Measurements from ENCODE around the gene TMEM17. TPM values are rescaled to one million over a fixed set of nuclear protein-coding genes. Genes with fewer than 3 reads are reported as not detected.

TMEM17 gene
- total and polyA plus RNA-seq, 2 donors (not counting 3 experiments of a cell fraction or from before 2014, with no cell fraction given), result 0.91 to 2.0 TPM

DNA sequence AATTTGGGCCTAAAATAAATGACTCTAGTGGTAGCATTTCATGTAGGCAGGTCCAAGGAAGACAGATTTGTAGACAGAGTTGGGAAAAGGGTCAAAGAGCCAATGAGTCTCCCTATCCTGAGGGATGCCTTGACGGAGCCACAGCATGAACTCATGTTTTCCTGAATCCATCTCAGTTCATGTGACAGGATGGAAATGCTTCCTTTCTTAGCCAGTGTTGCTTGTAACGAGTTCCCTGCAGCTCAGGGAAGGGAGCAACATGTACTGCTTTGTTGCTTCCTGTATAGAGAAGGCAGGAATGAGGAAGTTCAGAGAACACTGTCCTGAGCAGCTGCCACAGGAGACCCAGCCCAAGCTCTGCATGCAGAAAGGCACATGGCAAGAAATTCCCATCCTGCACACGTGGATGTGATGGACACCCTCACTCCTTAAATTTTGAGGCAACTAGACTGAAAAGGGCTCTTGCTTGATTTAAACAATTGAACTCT, 27.9 kb downstream of the TMEM17 start:
- H3K9me3 ChIP-seq (replicated peaks; ENCODE audit: control insufficient read depth, insufficient read depth, low read length), result no peaks in the 10 kb centered on the region
- H3K9ac ChIP-seq (replicated peaks; ENCODE audit: extremely low read depth, insufficient read depth, low read length), result no peak overlapping the region
- POLR2A ChIA-PET, result interaction anchor here (1.0 kb wide), 1 partner anchor 227 kb away, joined by 3 read pairs; the partner anchor contains the start of gene EHBP1
- dilution Hi-C loops (cut with MboI; ENCODE audit: extremely low pct_ligation_motif_present, low sequenced_read_pairs), result no loop called here
- no peaks in the 10 kb centered on the region for H3K36me3 ChIP-seq (ENCODE audit: control insufficient read depth in 2 of 2, extremely low read depth in 1 of 2, insufficient read depth in 2 of 2, low read length in 2 of 2)
- H3K4me2 ChIP-seq (ENCODE audit: insufficient read depth, low read length), result peak overlapping the region; percentile 33
- FAIRE-seq (peak; percentile 93), DNase-seq (ENCODE audit: low read depth, low spot score) (peak; percentile 90)
- CTCF ChIA-PET, result interaction anchor here (0.7 to 3.1 kb wide), 7 partner anchors 10 to 297 kb away, joined by 3 to 16 read pairs (median 4); no protein-coding TSS in a partner anchor
- H2AFZ ChIP-seq (ENCODE audit: low read depth, low read length), result peak overlapping the region; percentile 62
- H3K27me3 ChIP-seq (ENCODE audit: control insufficient read depth in 2 of 2, insufficient read depth in 2 of 2, low read length in 2 of 2), result no peaks in the 10 kb centered on the region
- BruUV-seq (replicated peaks), result no TSS peak
- H3K4me3 ChIP-seq (replicated peaks in 1 of 3; ENCODE audit: insufficient read depth in 1 of 3, low read depth in 1 of 3, low read length in 3 of 3), result no peak overlapping the region
- TF ChIP-seq MAX (IDR thresholded peaks at IDR 0.05; ENCODE audit: insufficient read depth, insufficient read length) (peak; percentile 39), JUN (IDR thresholded peaks at IDR 0.05; ENCODE audit: borderline replicate concordance, insufficient read depth, insufficient read length, low read depth) (no peak), POLR2A (IDR thresholded peaks at IDR 0.05; ENCODE audit: low read depth, low read length) (no peak), EZH2 (IDR thresholded peaks at IDR 0.05; ENCODE audit: borderline replicate concordance, low read depth, low read length, severe bottlenecking) (no peak), MYC (IDR thresholded peaks at IDR 0.05; ENCODE audit: low read depth, low read length) (no peak), GATA2 (IDR thresholded peaks at IDR 0.05; ENCODE audit: insufficient read depth, insufficient read length, low read depth, low read length) (no peak), POLR2AphosphoS5 (IDR thresholded peaks at IDR 0.05; ENCODE audit: insufficient read depth, low read depth, low read length) (peak; percentile 61), FOS (IDR thresholded peaks at IDR 0.05; ENCODE audit: borderline replicate concordance, insufficient read depth, low read length) (peak; percentile 55)
- TF ChIP-seq, protein P1, sequence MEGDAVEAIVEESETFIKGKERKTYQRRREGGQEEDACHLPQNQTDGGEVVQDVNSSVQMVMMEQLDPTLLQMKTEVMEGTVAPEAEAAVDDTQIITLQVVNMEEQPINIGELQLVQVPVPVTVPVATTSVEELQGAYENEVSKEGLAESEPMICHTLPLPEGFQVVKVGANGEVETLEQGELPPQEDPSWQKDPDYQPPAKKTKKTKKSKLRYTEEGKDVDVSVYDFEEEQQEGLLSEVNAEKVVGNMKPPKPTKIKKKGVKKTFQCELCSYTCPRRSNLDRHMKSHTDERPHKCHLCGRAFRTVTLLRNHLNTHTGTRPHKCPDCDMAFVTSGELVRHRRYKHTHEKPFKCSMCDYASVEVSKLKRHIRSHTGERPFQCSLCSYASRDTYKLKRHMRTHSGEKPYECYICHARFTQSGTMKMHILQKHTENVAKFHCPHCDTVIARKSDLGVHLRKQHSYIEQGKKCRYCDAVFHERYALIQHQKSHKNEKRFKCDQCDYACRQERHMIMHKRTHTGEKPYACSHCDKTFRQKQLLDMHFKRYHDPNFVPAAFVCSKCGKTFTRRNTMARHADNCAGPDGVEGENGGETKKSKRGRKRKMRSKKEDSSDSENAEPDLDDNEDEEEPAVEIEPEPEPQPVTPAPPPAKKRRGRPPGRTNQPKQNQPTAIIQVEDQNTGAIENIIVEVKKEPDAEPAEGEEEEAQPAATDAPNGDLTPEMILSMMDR (IDR thresholded peaks at IDR 0.05; ENCODE audit: extremely low read depth in 1 of 2, insufficient read depth in 1 of 2, low read depth in 1 of 2, low read length in 2 of 2), result no peak
- peak overlapping the region; percentile 63 for H3K27ac ChIP-seq (ENCODE audit: insufficient read depth, low read depth, low read length)
- intact Hi-C loops (cut with micrococcal nuclease), result loop anchor here (1.0 to 10.0 kb wide), 3 partner anchors 100 to 577 kb away; partner anchors contain the start of genes EHBP1 and OTX1
- H4K20me1 ChIP-seq (replicated peaks; ENCODE audit: control insufficient read depth, extremely low read depth, insufficient read depth, low read length), result no peaks in the 10 kb centered on the region
- no peaks in the 10 kb centered on the region for H3K79me2 ChIP-seq (ENCODE audit: control insufficient read depth, insufficient read depth, low read length)
- no peaks in the 10 kb centered on the region for H3K9me1 ChIP-seq (replicated peaks; ENCODE audit: control insufficient read depth, extremely low read depth, insufficient read depth, low read length)
- H3K4me1 ChIP-seq (ENCODE audit: control insufficient read depth, extremely low read depth, insufficient read depth, low read length), result peaks cover 28% of the 10 kb centered on the region
